SJSA1 (cell line): Measurements from ENCODE around the gene SCCPDH. TPM values are rescaled to one million over a fixed set of nuclear protein-coding genes. Genes with fewer than 3 reads are reported as not detected.

Experiments used
- DNase-seq, 2 experiments: peaks; one replicate each; pipeline ENCODE4 v3.0.0-alpha.2; 2015 to 2020; ENCODE audit warnings: low spot score in 2 of 2, low read depth in 1 of 2
- H3K27ac ChIP-seq: fragments of 250-450 bp; sonication (Bioruptor Pico); 2 replicates; pipeline ENCODE4 v1.5.1; 2020; ENCODE audit warnings: mild to moderate bottlenecking, moderate library complexity
- H3K27me3 ChIP-seq: fragments of 250-450 bp; sonication (Bioruptor Pico); replicated peaks from 2 replicates; pipeline ENCODE4 v1.5.1; 2020; ENCODE audit warnings: mild to moderate bottlenecking, moderate library complexity
- H3K36me3 ChIP-seq: fragments of 250-450 bp; sonication (Bioruptor Pico); 2 replicates; pipeline ENCODE4 v1.5.1; 2020; ENCODE audit warnings: mild to moderate bottlenecking
- H3K4me1 ChIP-seq: fragments of 250-450 bp; sonication (Bioruptor Pico); replicated peaks from 2 replicates; pipeline ENCODE4 v1.6.1; 2021; ENCODE audit warnings: mild to moderate bottlenecking
- H3K4me3 ChIP-seq: fragments of 250-450 bp; sonication (Bioruptor Pico); 2 replicates; pipeline ENCODE4 v1.5.1; 2020; ENCODE audit warnings: mild to moderate bottlenecking
- H3K9me3 ChIP-seq: fragments of 250-450 bp; sonication (Bioruptor Pico); replicated peaks from 2 replicates; pipeline ENCODE4 v1.5.1; 2020; ENCODE audit warnings: mild to moderate bottlenecking
- total RNA-seq: library from RNA; depleted of rRNA; stranded (reverse); fragments of >200 nt; shearing (Covaris generic); gene quantifications from 2 replicates; pipeline ENCODE4 v1.2.3, GENCODE V29; 2014

Gene SCCPDH
- total RNA-seq, 1 experiment from 2014 or later: 45.5 TPM

GRCh38 chr1:246795906-246796694, 71.9 kb downstream of the SCCPDH start:
- DNase-seq: no peak
- no peaks in the 10 kb centered on the region for H3K36me3 ChIP-seq
- H3K27ac ChIP-seq: no peak overlapping the region
- H3K27me3 ChIP-seq: no peaks in the 10 kb centered on the region
- no peaks in the 10 kb centered on the region for H3K9me3 ChIP-seq
- H3K4me1 ChIP-seq: peaks cover 5% of the 10 kb centered on the region
- H3K4me3 ChIP-seq: no peak overlapping the region

GRCh38 chr1:246797157-246797556, 72.9 kb downstream of the SCCPDH start:
- no peak overlapping the region for H3K27ac ChIP-seq
- peaks cover 5% of the 10 kb centered on the region for H3K4me1 ChIP-seq
- no peak overlapping the region for H3K4me3 ChIP-seq
- H3K9me3 ChIP-seq: no peaks in the 10 kb centered on the region
- no peaks in the 10 kb centered on the region for H3K36me3 ChIP-seq
- no peak for DNase-seq
- H3K27me3 ChIP-seq: no peaks in the 10 kb centered on the region

GRCh38 chr1:246797597-246797996, 73.4 kb downstream of the SCCPDH start:
- Histone ChIP-seq H3K4me1 (peaks cover 5% of the 10 kb centered on the region), H3K27ac (no peak overlapping the region), H3K36me3 (no peaks in the 10 kb centered on the region), H3K4me3 (no peak overlapping the region), H3K9me3 (no peaks in the 10 kb centered on the region), H3K27me3 (no peaks in the 10 kb centered on the region)
- DNase-seq: no peak

- H3K4me3 ChIP-seq: no peak overlapping the region
- no peaks in the 10 kb centered on the region for H3K36me3 ChIP-seq
- peaks cover 5% of the 10 kb centered on the region for H3K4me1 ChIP-seq
- no peak for DNase-seq
- no peak overlapping the region for H3K27ac ChIP-seq
- H3K9me3 ChIP-seq: no peaks in the 10 kb centered on the region
- H3K27me3 ChIP-seq: no peaks in the 10 kb centered on the region
These were observed 73.9 kb downstream of the SCCPDH start for GRCh38 chr1:246798107-246798506.

GRCh38 chr1:246798606-246799496, 74.6 kb downstream of the SCCPDH start:
- no peaks in the 10 kb centered on the region for H3K9me3 ChIP-seq
- H3K4me1 ChIP-seq: peaks cover 5% of the 10 kb centered on the region
- H3K4me3 ChIP-seq: no peak overlapping the region
- H3K27me3 ChIP-seq: no peaks in the 10 kb centered on the region
- no peaks in the 10 kb centered on the region for H3K36me3 ChIP-seq
- DNase-seq: no peak
- H3K27ac ChIP-seq: no peak overlapping the region

GRCh38 chr1:246800356-246800755, 76.1 kb downstream of the SCCPDH start:
- Histone ChIP-seq H3K36me3 (no peaks in the 10 kb centered on the region), H3K27ac (no peak overlapping the region), H3K27me3 (no peaks in the 10 kb centered on the region), H3K4me1 (no peaks in the 10 kb centered on the region), H3K9me3 (no peaks in the 10 kb centered on the region), H3K4me3 (no peak overlapping the region)
- no peak for DNase-seq

- H3K27me3 ChIP-seq: no peaks in the 10 kb centered on the region
- H3K9me3 ChIP-seq: no peaks in the 10 kb centered on the region
- DNase-seq: no peak
- H3K36me3 ChIP-seq: no peaks in the 10 kb centered on the region
- H3K4me1 ChIP-seq: no peaks in the 10 kb centered on the region
- no peak overlapping the region for H3K27ac ChIP-seq
- no peak overlapping the region for H3K4me3 ChIP-seq
These were observed 76.5 kb downstream of the SCCPDH start for GRCh38 chr1:246800756-246801155.

GRCh38 chr1:246801241-246802020, 77.2 kb downstream of the SCCPDH start:
- Histone ChIP-seq H3K4me3 (no peak overlapping the region), H3K4me1 (no peaks in the 10 kb centered on the region), H3K27me3 (no peaks in the 10 kb centered on the region), H3K27ac (no peak overlapping the region), H3K9me3 (no peaks in the 10 kb centered on the region), H3K36me3 (no peaks in the 10 kb centered on the region)
- DNase-seq: no peak

GRCh38 chr1:246803373-246803772, 79.2 kb downstream of the SCCPDH start:
- no peaks in the 10 kb centered on the region for H3K36me3 ChIP-seq
- no peaks in the 10 kb centered on the region for H3K27me3 ChIP-seq
- H3K4me3 ChIP-seq: no peak overlapping the region
- no peaks in the 10 kb centered on the region for H3K4me1 ChIP-seq
- DNase-seq: no peak
- no peak overlapping the region for H3K27ac ChIP-seq
- H3K9me3 ChIP-seq: no peaks in the 10 kb centered on the region

- H3K27ac ChIP-seq: no peak overlapping the region
- H3K36me3 ChIP-seq: no peaks in the 10 kb centered on the region
- no peak overlapping the region for H3K4me3 ChIP-seq
- H3K27me3 ChIP-seq: no peaks in the 10 kb centered on the region
- no peaks in the 10 kb centered on the region for H3K4me1 ChIP-seq
- no peak for DNase-seq
- H3K9me3 ChIP-seq: no peaks in the 10 kb centered on the region
These were observed 79.7 kb downstream of the SCCPDH start for GRCh38 chr1:246803883-246804282.

- no peak for DNase-seq
- H3K4me3 ChIP-seq: no peak overlapping the region
These were observed 81.0 kb downstream of the SCCPDH start for GRCh38 chr1:246805135-246805716.

GRCh38 chr1:246809473-246809872, 85.3 kb downstream of the SCCPDH start:
- no peaks in the 10 kb centered on the region for H3K36me3 ChIP-seq
- no peak overlapping the region for H3K4me3 ChIP-seq
- H3K27ac ChIP-seq: no peak overlapping the region
- 0 out of 2 replicates have a peak, but pooled peaks cover 5% of the 10 kb centered on the region for H3K27me3 ChIP-seq
- no peaks in the 10 kb centered on the region for H3K9me3 ChIP-seq
- peak in 1 of 2 experiments; percentile 32 for DNase-seq
- no peaks in the 10 kb centered on the region for H3K4me1 ChIP-seq

More at GRCh38 chr1:246805135-246805716, 81.0 kb downstream of the SCCPDH start:
- Histone ChIP-seq H3K27me3 (no peaks in the 10 kb centered on the region), H3K27ac (no peak overlapping the region), H3K4me1 (no peaks in the 10 kb centered on the region), H3K9me3 (no peaks in the 10 kb centered on the region), H3K36me3 (no peaks in the 10 kb centered on the region)

GRCh38 chr1:246811985-246812384, 87.8 kb downstream of the SCCPDH start:
- Histone ChIP-seq H3K27ac (no peak overlapping the region), H3K4me1 (no peaks in the 10 kb centered on the region), H3K27me3 (0 out of 2 replicates have a peak, but pooled peaks cover 9% of the 10 kb centered on the region), H3K4me3 (no peak overlapping the region), H3K36me3 (no peaks in the 10 kb centered on the region), H3K9me3 (no peaks in the 10 kb centered on the region)
- DNase-seq: no peak
